ENCODE results near the gene EPB41L5.
"Not testable (repeated sequence)": the region's sequence is repeated elsewhere in the genome, so short reads cannot be mapped to it uniquely, and the experiment has no call there.

EPB41L5 gene

GRCh38 chr2:120029672-120030640 lies 17.1 kb downstream of the EPB41L5 start:
- no peak for DNase-seq (ENCODE audit: low read depth)

GRCh38 chr2:120032297-120032696 lies 19.4 kb downstream of the EPB41L5 start:
- no peak for DNase-seq (ENCODE audit: low read depth)

DNA sequence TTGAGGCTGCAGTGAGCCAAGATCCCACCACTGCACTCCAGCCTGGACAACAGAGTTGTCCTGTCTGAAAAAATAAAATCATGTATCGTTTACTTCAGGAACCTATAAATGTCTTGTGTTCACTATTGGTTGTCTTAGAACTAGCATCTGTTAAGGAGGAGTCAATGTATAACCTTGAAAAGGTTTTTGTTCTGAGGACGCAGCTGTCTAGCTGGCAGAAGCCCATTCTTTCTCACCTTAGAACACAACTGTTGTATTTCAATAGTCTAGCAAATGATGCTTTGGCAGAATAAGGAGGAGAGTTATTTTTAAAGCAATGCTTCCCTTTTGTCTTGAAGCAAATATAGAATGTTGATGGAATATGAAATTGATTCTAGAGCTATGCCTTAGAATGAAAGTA lies 21.1 kb downstream of the EPB41L5 start:
- DNase-seq (ENCODE audit: low read depth) = no peak

- no peak for DNase-seq (ENCODE audit: low read depth)
Measured at GRCh38 chr2:120034621-120035020, 21.7 kb downstream of the EPB41L5 start.

GRCh38 chr2:120036145-120036544 lies 23.3 kb downstream of the EPB41L5 start:
- DNase-seq (ENCODE audit: low read depth) = no peak

- DNase-seq (ENCODE audit: low read depth) = no peak
Measured at GRCh38 chr2:120037995-120038541, 25.2 kb downstream of the EPB41L5 start.

DNA sequence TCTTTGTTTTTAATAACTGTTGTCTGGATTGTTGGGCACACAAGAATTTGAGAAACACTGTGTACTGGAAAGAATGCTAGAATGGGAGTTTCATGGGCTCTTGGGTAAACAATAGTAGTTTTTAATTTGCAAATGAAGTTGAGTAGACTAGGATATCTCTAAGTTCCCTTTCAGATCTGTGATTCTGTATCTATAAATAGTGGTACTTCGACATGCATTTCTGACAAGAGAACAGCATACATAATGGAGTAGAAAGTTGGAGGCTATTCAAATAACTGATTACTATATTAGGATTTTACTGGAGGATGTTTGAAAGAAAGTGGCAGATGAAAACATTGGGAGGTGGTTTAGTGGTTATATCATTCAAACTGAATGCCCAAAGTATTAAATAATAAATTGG lies 29.5 kb downstream of the EPB41L5 start:
- DNase-seq (ENCODE audit: low read depth) = no peak

GRCh38 chr2:120044336-120044735 lies 31.5 kb downstream of the EPB41L5 start:
- DNase-seq (ENCODE audit: low read depth) = no peak

GRCh38 chr2:120045775-120046174 lies 32.9 kb downstream of the EPB41L5 start:
- DNase-seq (ENCODE audit: low read depth) = not testable (repeated sequence)

- DNase-seq (ENCODE audit: low read depth) = not testable (repeated sequence)
Measured at GRCh38 chr2:120046252-120046651, 33.4 kb downstream of the EPB41L5 start.

- DNase-seq (ENCODE audit: low read depth) = no peak
Measured at GRCh38 chr2:120052597-120052996, 39.7 kb downstream of the EPB41L5 start.

GRCh38 chr2:120053891-120054290 lies 41.0 kb downstream of the EPB41L5 start:
- no peak for DNase-seq (ENCODE audit: low read depth)

GRCh38 chr2:120059483-120059882 lies 46.6 kb downstream of the EPB41L5 start:
- no peak for DNase-seq (ENCODE audit: low read depth)

GRCh38 chr2:120060088-120060623 lies 47.3 kb downstream of the EPB41L5 start:
- no peak for DNase-seq (ENCODE audit: low read depth)

DNA sequence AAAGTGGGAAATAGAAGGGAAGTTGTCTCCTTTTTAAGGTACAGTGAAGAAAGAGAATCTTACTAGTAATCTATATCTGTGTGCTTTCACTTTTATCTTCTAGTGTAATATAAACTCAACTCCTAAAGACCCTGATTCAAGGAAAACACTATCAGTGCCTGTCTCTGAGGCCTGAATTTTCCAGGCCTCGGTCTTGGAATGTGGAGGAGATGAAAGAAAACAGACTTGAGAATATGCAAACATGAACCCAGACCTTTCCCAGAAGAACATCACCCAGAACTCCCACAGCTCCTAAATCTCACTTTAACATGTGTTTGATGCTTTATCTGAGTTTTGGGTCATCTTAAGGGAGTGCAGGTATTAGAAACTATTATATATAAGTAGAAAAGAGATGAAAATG lies 51.8 kb downstream of the EPB41L5 start:
- DNase-seq (ENCODE audit: low read depth) = no peak

DNA sequence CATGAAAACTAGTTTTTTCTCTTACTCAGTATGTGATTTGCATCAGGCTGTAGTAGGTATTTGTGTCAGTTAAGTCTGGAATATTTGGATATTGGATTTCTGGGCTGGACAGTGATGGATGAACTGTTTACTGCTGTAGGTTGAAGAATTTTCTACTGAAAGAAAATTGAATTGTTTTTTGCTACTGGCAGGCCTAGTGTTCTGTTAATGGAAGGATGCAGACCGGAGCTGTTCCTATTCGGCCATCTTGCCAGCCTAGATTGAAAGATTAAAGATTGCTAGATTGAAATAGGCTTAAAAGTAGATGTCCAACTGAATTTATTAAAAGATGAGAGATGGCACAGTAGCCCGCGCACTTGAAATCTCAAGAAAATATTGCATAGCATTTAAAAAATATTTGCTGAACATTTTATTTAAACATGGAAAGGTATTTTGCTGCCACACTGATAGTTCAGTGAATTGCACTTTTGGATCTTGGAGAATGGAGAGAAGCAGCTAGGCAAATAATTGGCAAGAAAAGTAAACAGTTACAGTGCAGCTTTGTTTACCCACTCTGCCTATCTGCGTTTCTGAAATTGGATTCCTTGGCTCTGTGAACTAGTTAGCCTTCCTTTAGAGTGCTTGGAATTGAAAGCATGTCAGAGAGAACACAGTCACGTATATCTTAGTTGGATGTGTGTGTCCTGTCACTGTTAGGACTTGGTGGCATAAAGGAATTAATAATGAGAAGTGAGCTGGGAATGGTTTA lies 54.1 kb downstream of the EPB41L5 start:
- no peak for DNase-seq (ENCODE audit: low read depth)

DNA sequence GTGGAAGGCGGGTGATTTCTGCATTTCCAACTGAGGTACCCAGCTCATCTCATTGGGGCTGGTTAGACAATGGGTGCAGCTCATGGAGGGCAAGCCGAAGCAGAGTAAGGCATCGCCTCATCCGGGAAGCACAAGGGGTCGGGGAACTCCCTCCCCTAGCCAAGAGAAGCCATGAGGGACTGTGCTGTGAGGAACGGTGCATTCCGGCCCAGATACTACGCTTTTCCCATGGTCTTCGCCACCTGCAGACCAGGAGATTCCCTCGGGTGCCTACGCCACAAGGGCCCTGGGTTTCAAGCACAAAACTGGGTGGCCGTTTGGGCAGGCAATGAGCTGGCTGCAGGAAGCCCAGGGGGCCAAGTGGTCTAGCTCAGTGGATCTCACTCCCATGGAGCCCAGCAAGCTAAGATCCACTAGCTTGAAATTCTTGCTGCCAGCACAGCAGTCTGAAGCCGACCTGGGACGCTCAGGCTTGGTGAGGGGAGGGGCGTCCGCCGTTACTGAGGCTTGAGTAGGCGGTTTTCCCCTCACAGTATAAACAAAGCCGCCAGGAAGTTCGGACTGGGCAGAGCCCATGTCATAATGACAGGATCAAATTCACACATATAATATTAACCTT lies 55.3 kb downstream of the EPB41L5 start:
- not testable (repeated sequence) for DNase-seq (ENCODE audit: low read depth)

GRCh38 chr2:120075545-120075944 lies 62.7 kb downstream of the EPB41L5 start:
- DNase-seq (ENCODE audit: low read depth) = no peak

- DNase-seq (ENCODE audit: low read depth) = no peak
Measured at GRCh38 chr2:120077896-120078295, 65.0 kb downstream of the EPB41L5 start.

- no peak for DNase-seq (ENCODE audit: low read depth)
Measured at GRCh38 chr2:120079647-120080046, 66.8 kb downstream of the EPB41L5 start.

GRCh38 chr2:120091436-120091835 lies 78.6 kb downstream of the EPB41L5 start:
- DNase-seq (ENCODE audit: low read depth) = no peak

DNA sequence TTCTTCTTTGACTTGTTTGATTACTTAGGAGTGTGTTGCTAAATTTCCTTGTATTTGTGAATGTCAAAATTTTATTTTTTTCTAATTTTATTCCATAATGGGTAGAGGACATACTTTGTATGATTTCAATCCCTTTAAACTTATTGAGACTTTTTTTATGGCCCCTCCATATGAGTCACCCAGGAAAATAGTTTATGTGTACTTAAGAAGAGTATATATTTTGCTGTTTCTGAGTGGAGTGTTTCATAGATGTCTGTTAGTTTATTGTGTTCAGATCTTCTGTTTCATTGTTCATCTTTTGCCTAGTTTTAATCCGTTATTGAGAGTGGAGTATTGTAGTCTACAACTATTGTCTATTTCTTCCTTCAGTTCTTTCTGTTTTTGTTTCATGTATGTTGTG lies 81.9 kb downstream of the EPB41L5 start:
- DNase-seq (ENCODE audit: low read depth) = no peak

All from stimulated activated CD8-positive, alpha-beta memory T cell treated with anti-CD3 and anti-CD28 coated beads, Interleukin-4, amount 100 ng/mL, for 24 hours (primary cell).